Muscle of back (tissue), 11 donors: ENCODE measurements around the gene ZNF831. TPM values are rescaled to one million over a fixed set of nuclear protein-coding genes. Genes with fewer than 3 reads are reported as not detected.

ENCODE experiments used
- DNase-seq, 3 donors: peaks; one replicate each; pipeline versions ENCODE4 v3.0.0 to v3.0.0-alpha.2; 2013
- polyA plus RNA-seq, 10 donors: library from polyadenylated mRNA; unstranded; fragments of 120-200 nt; gene quantifications; one replicate each; pipeline ENCODE4 v1.2.1, GENCODE V29; 2013; ENCODE audit not compliant: insufficient read length in 10 of 10

Gene ZNF831
- polyA plus RNA-seq, 10 donors = 0.05 to 0.86 (median 0.17) TPM

DNA sequence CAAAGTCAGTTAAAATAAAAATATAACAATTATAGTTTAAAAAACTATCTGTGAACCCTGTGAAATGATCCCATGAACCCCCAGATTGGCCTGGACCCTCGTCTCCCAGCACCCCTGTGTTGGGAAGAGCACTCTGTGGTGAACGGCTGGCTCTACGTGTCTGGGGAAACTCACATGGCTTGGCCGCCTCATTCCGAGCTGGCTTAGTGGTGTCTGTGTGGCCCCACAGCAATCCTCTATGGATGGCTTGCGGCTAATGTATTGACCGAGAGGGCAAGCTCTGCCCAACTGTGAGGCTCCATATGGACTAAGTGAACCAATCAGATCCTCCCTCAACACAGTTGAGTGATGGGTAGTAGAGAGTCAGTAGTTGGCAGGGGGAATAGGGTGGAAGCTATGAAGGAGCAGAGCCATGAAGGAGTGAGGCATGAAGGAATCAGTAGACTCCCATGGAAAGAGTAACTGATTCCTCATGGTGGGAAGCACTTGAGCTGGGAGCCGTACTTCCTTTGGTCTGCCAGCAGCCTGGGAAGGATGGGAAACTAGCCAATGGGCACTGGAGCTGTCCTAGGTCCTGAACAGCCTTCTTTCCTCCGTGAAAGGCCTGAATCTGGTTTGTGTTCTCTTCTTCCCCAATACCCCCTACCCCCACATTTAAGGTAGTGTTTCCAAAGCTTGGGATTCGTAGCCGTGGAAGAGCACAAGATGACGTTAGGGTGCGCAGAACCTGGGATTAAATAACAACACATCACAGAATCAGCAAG, 21.6 kb upstream of the ZNF831 start:
- peak in 1 of 3 donors; percentile 48 for DNase-seq

- no peak for DNase-seq
These were observed 20.3 kb upstream of the ZNF831 start for GRCh38 chr20:59143326-59143725.

DNA sequence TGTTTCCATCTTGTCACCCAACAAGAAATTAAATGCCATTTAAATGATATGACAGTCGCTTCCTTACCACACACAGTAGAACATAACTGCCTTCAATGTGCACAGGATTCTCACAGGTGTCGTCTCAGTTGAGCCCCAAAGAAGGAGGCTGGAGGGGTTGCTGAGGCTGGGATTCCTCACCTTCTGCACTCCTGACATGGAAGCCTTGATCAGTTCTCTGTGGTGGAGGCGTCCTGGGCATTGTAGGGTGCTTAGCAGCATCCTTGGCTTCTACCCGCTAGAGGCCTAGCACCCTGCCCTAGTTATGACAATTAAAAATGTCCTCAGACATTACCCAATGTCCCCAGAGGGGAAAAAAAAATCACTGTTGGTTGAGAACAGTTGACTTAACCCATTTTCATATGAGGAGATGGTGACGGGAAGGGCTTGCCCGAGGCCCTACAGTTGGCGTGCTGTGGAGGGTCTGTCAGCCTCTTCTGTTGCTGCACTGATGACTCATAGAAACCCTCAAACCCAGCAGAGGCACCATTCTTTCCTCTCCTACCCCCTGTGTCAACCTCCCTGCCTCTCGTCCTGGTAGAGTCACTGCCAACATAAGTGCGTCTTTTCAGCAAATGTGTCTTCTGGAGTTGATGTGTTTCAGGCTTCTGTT, 19.3 kb upstream of the ZNF831 start:
- no peak for DNase-seq

GRCh38 chr20:59144831-59145196, 18.8 kb upstream of the ZNF831 start:
- no peak for DNase-seq

GRCh38 chr20:59145247-59145923, 18.2 kb upstream of the ZNF831 start:
- no peak for DNase-seq

GRCh38 chr20:59145924-59146779, 17.5 kb upstream of the ZNF831 start:
- peak in 1 of 3 donors; percentile 19 for DNase-seq

DNA sequence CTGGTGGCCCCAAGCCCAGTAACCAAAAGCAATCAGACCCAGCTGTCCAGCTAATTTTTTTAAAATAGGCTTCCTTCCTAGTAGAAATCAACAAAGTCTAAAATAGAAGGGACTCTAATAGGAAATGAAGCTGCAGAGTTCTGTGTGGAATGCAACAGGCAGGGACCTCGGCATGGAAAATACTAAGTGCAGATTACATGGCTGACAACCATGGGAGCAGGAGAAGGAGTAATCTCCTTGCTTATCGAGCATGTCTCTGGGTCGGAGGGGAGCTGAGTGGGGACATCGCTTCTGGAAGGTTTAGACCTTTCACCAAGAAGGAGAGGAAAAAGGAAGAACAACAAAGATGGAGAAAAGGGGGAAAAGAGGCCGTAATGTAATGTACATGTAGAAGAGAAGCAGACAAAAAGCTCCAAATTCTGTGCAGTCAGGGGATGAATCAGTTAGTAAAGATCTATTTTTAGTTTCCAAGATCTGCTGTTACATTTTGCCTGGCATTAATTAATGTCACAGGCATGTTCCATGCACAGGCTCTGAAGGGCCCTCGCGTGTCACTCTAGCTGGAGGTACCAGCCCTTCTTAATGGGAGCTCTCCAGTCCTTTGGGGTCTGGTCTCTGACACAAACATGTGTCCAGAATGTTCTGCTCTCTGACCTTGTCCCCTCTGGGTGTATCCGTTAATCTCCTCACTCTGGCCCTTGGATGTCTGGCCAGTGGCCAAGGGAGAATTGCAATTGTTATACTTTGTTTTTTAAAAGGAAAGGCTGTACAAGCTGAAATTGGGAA, 16.6 kb upstream of the ZNF831 start:
- peak in 2 of 3 donors; percentile 33 to 62 for DNase-seq

DNA sequence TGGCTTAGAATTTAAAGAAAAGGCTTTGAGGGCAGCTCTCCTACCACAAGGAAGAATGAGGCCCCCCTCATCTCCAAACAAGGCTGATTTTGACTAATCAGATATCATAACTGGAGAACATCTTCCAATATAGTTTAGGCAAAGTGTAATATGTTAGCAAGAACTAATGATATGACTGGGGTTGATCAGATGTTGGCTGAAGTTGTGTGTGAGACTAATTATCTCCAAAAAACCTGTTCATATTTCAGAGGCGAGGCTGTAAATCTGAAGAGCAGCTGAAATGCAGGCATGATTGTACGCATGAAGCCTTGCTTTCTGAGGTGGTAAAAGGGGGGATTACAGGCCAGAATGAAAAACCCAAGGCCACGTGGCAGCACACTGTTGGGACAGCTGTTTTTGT, 16.0 kb upstream of the ZNF831 start:
- no peak for DNase-seq

DNA sequence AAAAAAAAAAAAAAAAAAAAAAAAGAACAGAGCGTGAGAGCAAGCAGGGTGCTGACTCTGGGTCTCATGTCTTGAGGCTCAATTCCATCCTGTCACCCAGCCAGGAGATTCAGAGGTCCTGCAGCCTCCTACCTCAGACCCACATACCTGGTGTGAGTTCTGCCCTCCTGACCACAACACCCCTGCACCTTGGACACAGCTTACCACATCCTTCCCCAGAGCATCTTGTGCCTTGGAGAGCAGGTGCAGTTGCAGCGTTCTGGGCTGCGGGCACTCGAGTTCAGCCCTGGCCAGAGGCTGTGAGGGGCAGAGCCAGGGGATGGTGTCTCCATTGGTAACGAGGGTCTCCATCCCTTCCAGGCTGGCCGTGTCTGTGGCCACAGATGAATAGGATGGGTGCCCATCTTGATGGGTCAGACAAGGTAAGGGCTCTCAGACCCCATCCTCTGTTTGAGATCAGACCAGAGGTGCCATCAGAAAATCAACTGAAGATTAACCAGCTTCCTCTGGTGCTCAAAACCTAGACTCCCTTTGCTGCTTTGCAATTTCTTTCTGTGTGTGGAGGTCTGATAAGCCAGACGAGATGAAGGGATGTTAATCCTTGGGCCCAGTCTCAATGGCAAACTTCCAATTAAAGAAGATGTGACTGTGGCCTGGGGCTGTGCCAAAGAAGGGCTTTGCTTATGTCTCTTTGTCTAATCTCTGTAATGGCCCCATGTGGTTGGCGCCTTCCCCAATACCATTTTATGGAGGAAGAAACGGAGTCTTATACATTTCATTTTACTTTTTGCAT, 14.7 kb upstream of the ZNF831 start:
- no peak for DNase-seq

DNA sequence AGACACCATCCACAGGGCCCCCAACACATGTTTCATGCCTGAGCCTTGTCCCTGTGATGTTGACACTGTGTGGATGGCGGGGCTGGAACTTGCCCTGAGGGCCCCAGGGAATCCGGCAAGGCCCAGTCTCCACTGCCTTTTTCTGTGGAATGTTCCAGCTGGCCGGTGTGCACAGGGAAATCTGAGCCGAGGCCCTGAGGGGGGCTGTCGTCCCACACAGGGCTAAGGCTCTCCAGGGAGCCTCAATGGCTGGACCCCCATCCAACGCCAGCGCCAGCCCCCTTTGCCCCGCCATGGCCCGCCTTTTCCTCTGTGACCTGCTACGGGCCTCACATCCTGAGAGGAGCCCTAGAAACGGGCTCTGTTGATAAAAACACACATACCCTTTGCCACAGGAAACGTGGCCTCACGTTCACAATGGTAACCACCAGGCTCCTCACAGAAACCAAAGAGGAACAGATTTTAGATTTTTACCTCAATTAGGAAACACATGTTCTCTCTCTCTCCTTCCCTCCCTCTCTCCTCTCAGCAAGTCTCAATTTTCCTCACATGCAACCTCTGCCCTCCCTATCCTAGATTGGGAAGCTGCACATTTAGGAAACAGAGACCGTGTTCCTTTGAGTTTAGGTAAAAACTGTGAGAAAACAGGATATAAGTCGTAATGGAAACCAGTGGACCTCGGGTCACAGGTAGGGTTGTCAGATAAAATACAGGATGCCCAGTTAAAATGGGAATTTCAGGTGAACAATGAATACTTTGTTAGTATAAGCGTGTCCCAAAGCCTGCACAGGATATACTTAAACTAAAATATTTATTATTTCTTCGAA, 13.7 kb upstream of the ZNF831 start:
- DNase-seq = peak in 2 of 3 donors; percentile 24 to 47

DNA sequence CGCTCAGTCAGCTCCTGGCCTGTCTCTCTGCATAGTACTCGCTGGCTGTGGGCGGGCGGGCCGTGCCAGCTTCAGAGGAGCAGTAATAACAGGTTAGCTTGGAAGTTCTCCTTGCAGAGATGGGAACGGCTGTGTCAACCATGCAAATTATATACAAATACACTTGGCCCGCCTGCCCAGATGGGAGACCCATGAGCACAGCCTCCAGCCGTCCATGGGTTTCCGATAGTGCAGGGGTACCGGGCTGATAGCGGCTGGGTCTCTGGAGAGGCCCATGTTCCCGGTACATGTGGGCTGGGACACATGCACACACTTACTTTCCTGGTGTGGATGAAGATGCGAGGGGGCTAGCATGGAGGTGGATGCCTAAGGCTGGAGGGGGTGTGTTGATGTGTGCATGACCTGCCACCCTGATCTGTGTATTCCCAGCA, 12.8 kb upstream of the ZNF831 start:
- no peak for DNase-seq

GRCh38 chr20:59151391-59151790, 12.2 kb upstream of the ZNF831 start:
- no peak for DNase-seq

GRCh38 chr20:59151820-59152219, 11.8 kb upstream of the ZNF831 start:
- no peak for DNase-seq

DNA sequence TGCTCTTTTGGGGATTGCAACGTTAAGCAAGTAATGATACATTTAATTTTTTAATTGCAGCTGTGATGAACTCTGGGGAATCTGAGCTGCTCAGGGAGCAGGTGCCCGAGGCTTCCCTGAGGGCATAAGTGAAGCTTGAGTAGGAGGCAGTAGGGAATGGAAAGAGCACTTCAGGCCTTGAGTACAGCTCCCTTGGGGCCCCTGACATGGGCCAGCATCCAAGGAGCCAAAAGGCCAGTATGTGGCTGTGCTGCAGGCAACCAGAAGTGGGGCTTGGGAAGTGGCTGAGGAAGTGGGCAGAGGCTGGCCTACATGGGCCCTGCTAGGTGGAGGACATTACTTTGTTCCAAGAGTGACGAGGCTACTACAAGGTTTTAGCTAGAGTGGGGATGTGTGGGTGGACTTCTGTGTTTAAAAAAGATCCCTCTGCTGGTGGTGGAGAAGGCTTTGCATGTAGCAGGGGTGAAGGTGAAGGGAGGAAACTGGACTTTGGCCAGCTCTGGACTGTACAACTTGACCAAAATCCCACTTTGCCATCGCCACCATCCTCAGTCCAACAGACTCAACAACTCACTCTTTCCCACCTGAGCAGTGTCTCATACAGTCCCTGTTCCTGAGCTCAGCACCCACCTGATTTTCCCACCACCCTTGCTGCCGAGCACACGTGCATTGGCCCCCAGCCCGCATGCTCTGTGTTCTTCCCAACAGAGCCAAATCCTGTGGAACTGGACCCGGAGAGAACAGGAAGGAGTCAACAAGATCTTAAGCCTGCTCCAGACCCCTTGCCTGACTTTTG, 10.9 kb upstream of the ZNF831 start:
- no peak for DNase-seq

DNA sequence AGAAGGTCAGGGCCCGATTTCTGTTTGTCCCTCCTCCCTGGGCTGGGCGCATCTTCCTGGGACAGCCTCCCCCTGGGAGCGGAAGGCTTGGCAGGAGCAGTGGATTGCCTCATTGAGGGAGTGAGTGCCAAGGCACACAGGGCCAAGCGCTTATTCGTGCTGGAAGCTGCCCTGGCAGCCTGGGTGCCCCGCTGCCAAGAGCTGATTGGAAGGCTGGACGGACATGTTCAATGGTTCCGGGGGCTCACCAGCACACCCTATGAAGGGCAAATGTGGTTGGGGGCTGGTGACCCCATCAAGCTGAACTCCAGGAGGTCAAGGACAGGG, 10.3 kb upstream of the ZNF831 start:
- DNase-seq = peak in 1 of 3 donors; percentile 23

- no peak for DNase-seq
These were observed 9.8 kb upstream of the ZNF831 start for GRCh38 chr20:59153832-59154231.

DNA sequence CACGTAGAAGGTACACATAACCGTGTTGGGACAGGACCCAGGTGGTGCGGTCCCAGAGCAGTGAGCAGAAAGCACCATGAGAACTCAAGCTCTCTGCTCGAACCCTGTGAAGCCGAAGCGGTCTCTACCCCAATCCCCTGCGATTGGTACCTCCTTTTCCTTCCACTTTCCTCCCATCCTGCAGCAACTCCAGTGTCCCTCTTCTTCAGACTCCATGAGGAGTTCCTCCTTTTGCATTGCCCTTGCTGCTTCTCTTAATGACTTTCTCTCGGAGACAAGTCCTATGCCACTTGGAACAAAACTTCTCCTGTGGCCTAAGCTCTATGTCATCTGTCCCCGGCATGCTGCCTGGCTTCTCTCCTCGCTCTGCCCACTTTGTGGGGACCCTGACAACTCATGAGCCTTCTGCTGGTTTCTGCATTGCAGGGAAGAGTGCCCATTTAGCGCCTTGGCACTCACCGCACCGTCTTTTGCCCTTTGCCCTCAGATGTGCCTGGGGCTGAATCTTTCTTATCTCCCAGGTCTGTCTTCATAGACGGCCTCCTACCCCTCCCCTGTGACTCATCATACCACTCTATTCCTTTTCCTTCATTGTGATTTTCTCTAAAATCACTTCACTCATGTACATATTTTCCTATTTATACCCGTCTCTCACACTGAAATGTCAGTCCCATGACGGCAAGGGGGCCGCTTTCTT, 9.2 kb upstream of the ZNF831 start:
- DNase-seq = no peak

DNA sequence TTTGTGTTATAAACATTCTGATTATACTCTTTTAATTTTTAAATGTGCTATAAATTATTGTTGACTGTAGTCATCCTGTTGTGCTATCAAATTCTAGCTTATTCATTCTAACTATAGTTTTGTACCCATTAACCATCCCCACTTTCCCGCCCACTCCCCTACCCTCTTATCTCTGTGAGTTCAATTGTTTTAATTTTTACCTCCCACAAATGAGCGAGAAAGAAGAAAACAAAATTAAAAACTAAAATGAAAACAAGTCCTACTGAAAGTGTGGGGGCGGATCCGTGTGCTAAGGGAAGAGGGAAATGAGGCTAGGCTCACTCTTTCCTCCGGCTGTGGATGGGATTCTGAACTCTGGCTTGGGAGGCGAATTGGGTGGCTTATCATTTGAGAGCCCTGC, 6.6 kb upstream of the ZNF831 start:
- DNase-seq = no peak
